Measurements from ENCODE around the gene NSUN5.
"Not testable (repeated sequence)": the region's sequence is repeated elsewhere in the genome, so short reads cannot be mapped to it uniquely, and the experiment has no call there.

The NSUN5 gene

DNA sequence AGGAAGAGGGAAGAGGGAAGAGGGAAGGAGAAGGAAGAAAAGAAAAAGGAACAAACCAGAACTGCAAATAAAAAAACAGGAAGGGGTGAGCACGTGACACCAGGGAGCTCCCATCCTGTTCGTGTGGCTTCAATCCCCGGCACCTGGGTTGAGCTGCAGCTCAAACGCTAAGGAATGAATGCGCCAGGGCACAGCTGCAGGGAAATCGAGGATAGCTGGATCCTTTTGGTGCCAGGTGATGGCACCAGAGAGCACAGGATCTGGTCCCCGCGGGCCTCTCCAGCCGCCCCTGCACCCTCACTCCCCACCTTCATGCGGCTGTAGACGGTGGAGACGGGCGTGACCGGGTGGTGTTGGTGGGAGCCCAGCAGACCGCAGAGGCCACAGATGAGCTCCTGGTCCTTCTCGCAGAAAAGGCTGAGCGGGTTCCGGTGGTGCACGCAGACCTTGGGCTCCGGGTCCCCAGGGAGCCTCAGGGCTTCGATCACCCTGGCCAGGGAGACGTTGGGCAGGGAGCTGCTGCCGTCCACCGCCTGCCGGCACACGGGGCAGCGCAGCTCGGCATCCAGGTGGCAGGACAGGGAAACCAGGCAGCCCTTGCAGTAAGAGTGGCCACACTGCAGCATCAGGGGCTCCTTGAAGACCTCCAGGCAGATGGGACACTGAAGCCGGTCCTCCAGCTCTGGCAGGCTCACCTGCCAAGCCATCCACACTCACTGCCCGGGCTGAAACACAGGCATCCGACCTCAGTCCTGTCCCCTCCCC lies 15.6 kb upstream of the NSUN5 start:
- DNase-seq = peak; percentile 60 to 71

DNA sequence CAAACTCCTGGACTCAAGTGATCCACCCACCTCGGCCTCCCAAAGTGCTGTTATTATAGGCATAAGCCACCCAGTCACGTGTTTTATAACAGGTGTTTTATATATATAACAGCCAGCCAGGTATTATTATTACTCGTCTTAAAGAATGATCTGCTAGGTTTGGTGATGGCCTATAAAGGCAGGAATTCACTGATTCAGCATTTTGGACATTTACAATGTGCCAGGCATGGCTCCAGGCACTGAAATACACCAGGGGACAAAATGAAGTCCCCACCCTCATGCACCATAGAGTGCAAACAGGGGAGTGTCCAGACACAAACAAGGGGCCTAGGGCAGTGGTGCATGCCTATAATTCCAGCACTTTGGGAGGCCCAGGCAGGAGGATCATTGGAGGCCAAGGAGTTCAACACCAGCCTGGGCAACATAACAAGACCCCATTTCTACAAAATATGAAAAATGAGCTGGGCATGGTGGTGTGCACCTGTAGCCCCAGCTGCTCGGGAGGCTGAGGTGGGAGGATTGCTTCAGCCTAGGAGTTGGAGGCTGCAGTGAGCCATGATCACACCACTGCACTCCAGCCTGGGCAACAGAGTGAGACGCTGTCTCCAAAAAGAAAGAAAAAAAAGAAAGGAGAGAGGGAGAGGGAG lies 14.9 kb upstream of the NSUN5 start:
- not testable (repeated sequence) for DNase-seq

DNA sequence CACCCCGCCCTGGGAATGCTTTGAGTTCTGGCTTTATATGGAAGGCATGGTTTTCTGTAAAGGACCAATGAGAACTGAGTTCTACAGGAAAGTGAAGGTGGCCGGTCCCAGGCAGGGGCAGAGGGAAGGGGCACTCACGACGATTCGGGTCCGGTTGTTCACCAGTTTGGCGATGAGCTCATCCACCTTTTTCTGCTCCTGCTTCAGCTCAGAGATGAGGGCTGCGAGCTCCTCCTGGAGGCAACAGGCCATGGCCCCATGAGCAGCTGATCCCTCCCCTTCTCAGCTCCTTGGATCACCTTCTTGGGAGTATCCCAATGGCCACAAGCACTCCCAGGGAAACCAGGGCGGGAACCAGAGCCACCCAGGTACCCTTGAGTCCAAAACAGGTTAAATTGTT lies 11.4 kb upstream of the NSUN5 start:
- not testable (repeated sequence) for DNase-seq

DNA sequence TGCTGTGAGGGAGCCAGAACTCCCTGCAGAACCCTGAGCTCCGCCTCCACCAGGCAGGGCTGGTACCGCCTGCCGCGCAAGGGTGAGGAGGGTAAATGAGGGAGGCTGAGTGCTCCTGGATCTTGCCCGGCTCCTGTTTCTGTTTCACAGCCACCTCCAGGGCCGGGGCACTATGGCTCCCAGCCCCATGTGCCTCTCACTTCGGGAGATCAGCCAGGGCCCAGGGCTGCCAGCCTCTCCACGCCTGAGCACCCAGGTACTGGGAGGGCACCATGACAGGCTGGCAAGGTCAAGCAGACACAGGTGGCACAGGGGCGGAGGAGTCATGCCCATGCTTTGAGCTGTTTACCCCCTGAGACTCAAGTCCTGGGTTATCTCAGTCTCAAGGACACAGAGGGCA lies 10.9 kb upstream of the NSUN5 start:
- DNase-seq = not testable (repeated sequence)

DNA sequence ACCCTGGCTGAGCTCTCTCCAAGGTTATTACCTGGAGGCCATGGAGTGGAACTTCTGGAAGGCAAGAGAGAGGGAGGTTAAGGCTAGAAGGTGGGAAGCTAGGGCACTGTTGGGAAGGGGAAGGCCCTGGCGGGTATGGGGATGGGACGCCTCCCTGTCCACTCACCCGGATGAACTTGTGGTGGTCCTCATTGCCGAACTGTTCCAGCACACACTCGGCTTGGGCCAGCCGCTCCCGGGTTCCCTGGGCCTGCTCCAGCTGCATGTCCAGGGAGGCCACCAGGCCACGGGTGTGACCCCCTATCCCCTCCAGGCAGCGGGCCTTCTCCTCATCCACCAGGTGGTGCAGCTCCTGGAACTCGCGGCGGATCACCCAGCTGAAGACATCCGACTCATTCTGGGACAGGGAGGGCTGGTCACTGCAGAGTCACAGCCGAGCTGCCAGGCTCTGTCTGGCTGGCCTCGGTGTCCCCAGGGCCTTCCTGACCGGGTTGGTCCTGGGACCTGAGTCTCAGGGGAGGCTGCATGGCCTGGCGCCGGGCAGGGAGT lies 10.1 kb upstream of the NSUN5 start:
- not testable (repeated sequence) for DNase-seq

DNA sequence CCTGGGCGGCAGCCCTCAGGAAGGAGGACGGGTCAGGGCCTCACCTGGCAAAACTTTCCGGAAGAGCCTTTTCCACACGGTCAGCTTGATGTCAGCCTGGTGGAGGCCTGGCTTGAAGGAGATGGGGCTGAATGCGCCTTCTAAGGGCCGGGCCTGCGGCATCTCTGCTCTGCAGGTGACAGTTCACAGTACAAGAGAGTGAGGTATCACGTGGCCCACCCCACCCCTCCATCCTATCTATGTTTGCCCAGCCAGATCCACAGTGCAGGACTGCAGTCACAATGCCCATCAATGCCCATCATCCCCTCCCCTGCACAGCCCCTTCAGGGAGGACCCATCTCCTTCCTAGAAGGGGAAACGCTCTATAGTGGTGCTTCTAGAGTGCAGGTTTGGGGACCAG lies 7.9 kb upstream of the NSUN5 start:
- DNase-seq = no peak

DNA sequence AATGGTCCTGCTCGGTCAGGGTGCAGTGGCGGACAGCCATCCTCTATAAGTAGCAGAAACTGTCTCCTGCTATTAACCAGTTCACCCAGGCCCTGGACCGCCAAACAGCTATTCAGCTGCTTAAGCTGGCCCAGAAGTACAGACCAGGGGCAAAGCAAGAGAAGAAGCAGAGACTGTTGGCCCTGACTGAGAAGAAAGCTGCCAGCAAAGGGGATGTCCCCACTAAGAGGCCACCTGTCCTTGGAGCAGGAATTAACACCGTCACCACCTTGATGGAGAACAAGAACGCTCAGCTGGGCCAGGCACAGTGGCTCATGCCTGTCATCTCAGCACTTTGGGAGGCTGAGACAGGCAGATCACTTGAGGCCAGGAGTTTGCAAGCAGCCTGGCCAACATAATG lies 5.6 kb upstream of the NSUN5 start:
- no peak for DNase-seq

DNA sequence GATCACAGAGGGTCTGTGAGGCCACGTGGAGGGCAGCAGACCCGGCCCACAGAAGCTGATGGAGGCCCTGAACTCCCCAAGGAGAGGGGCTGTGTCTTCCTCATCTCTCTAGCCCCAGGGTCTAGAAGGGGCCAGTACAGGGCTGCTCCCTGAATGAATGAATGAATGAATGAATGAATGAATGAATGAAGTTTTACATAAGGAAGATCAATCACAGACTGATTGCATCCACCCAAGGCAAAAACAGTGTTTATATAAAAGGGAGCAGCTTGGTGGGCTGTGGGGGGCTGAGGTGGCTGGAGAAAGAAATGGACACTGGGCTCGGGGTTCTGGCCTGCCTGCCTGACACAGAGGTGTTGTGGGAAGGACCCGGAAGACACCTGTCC lies 4.9 kb upstream of the NSUN5 start:
- no peak for DNase-seq

DNA sequence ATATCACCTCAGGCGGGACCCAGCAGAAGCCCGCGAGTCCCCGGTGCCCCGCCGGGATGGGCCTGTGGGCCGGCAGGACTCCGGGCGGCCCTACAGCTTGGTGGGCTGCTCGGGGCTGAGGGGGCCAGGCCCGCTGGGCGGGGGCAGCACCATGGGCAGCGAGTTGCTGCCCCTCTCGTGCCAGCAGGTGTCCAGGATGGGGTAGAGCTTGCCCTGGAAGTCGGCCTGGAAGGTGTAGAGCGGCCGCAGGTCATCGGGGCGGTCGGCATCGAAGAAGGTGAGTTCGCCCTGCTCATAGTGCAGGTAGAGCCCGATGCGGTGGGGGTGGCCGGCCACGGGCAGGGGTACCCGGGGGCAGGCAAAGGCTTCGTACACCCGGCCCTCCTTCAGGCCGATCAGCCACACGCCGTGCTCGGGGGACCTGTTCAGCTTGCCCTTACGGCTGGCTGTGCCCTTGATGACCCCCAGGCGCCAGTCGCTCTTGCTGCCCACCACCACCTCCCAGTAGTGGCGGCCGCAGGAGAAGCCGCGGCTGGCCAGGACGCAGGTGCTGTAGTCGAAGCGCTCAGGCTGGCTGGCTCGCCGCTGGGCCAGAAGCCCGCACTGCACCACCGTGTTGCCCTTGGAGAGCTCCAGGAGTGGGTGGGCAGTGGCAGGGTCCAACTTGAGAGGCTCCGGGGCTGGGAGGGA lies 4.3 kb upstream of the NSUN5 start:
- no peak for DNase-seq

DNA sequence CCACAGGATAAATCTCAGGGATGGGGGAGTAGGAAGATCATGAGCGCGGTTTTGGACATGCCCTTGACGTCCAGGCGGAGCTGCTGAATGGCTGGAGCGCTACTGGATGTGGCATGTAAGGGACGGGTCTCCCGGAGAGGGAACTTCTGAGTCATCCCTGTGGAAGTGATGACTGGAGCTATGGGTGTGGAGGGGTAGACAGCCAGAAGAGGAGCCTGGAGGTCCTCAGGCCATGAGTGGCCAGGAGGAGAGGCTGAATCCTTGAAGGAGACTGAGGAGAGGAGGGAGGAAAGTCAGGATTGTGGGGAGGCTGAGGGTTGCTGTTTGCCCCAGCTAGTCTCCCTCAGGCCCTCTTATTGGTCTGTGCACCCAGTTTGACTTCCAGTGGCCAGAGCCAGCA lies 2.8 kb upstream of the NSUN5 start:
- DNase-seq = not testable (repeated sequence)

DNA sequence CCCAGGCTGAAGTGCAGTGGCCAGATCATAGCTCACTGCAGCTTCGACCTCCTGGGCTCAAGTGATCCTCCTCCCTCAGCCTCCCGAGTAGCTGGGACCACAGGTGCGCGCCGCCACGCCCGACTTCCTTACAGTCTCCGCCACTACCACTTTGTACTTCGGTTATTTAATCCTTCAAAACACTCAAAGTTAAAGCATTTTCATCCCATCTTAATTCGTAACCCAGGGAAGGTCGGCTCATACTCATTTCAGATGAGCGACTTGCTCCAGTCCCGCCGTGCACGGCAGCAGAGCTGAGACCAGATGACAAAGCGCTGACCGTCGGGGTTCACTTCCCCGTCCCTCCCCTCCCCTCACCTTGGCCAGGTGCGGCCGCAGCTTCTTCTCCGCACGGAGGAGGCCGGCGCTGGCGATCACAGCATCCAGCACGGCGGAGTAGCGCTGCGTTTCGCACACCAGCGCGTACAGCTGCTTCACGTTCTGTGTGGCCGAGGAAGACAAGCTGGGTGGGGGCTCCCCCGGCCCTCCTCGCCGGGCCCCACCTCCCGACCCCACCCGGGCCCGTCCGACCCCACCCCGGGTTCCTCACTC lies 457 bp downstream of the NSUN5 start:
- no peak for DNase-seq

DNA sequence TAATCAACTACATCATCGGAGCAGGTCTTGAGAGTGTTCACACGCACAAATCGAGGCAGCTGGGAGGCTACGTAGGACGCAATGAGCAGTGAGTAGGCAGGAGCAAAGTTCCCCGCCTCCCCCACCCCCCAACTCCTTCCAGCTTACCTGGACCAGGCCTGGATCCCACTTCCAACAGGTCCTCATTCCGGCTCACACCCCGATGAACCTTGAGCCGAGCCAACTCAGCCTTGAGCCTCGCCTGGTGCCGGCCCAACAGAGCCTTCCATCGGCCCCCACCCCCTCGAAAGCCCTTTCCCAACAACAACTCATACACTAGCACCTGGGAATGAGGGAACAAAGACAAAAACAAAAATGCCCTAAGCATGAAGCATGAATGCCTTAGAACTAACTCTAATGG lies 1.2 kb downstream of the NSUN5 start:
- no peak for DNase-seq

DNA sequence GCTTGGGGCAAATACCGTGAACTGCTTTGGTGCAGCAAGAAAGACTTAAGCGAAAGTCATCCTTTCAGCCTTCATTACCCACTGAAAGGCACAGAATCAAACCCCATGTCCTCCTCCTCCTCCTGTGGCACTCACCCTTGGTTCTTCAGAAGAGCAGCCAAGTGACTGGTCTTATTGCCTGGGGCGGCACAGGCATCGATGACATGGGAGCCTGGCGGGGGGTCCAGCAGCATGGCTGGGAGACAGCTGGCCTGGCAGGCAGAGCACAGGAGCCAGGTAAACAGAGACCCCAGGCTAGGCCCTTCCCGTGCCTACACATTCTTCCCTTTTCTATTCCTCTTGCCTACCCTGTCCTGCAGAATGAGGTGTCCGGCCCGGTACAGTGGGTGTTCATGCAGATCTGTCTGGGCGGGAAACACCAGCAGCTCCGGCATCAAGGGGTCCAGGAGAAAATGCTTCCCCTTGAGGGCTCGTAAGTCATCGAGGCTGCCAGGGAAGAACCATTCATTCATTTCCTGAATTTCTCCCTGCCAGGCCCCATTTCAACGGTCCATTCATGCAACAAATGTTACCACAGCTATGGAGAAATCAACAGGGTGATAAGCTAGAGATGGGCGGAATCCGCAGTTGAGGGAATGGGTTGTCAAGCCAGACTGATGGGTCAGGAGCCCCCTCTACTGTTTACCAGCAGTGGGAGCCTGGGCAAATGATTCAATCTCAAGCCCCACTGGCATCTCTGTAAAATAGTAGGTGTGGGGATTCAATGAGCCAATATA lies 3.8 kb downstream of the NSUN5 start:
- not testable (repeated sequence) for DNase-seq

DNA sequence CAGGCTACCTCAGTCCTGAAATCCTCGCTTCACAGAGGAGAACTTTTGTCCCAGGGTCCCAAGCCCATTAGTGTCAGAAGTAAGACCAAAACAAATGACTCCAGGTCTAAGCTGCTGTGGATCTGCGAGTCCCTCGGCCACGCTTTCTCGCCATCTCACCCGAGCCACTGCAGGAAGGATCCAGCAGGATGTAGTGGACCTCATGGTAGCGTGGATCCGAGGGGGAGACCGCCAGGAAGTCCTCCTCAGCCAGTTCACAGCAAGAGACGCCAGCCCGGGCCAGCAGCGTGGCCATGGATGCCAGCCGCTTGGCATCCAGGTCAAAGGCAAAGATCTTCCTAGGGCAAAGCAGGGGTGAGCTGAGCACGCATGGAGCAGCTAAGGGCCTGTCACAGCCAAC lies 4.6 kb downstream of the NSUN5 start:
- DNase-seq = no peak

DNA sequence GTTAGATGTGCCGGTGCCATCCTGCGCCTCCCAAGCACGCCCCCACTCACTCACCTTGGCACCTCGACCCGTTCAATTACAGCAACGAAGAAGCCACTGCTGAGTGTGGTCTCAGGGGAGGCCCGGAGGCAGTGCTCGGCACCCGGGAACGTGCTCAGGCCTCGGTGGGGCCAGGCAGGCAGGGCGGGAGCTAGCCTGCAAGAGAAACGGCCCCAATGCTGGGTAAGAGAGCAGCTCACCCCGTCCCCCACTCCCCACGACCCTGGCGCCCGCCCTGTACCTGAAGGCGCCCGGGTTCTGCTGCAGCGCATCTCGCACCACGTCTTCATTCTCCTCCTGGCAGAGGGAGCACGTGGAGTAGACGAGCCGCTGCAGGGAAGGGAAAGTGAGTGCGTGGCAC lies 5.1 kb downstream of the NSUN5 start:
- no peak for DNase-seq

DNA sequence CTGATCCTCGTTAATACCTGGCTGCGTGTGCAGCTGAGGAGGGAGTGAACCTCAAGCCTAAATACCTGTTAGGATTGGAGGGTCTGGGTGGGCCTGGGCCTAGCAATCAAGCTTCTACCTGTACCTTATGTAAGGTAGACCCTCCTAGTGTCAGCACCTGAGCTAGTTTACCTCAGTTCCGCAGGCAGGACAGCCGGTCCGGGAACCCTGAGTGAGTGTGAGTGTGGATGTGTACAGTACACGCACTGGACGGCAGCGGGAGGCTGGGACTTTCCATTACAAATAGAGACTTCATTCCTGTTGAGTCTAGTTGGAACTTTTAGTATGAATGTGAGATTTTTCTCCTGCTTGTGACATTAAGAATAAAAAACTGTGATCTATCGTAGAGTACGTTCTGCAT lies 5.8 kb downstream of the NSUN5 start:
- not testable (repeated sequence) for DNase-seq

DNA sequence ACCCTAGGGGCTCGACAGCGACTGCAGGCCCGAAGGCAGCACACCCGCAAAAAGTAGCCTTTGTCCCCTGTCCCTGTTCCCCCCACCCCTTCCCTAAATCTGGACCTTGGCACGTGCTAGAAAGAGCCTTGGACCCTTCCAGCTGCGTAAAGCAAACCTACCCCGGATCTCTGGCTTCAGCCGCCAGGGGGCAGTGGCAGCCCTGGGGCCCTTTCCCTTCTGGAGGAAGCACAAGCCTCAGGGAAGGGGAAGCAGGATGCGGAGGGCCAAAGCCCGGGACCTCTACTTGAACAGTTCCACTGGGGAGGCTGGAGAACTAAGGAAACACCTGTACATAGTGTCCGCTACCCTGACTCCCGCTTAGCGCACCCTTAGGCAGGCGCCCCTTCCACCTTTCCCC lies 7.5 kb downstream of the NSUN5 start:
- DNase-seq = not testable (repeated sequence)

DNA sequence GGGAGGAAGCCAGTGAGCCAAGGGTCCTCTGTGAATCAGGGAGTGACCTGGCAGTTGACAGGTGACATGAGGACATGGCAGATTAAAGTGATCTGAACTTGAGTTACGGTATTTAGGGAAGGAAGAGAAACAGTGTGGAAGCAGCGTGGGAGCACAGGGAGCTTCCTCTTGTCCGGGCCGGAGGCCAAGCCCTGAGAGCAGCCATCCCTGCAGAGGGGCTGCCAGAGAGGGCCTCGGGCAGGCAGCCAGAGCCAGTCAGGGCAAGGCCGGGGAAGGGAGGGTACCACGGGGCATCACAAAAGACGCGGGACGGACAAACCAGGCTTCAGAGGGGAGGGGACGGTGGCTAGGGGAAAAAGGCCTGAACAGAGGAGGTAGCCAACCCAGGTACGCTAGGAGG lies 8.8 kb downstream of the NSUN5 start:
- not testable (repeated sequence) for DNase-seq

DNA sequence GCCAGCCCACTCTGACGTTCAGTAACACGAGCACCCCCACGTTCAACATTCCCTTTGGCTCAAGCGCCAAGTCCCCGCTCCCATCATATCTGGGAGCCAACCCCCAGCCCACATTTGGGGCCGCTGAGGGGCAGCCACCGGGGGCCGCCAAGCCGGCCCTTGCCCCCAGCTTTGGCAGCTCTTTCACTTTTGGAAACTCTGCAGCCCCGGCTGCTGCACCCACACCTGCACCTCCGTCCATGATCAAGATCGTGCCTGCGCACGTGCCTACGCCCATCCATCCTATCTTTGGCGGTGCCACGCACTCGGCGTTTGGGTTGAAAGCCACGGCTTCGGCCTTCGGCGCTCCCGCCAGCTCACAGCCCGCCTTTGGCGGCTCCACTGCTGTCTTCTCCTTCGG lies 10.9 kb downstream of the NSUN5 start:
- DNase-seq = not testable (repeated sequence)

DNA sequence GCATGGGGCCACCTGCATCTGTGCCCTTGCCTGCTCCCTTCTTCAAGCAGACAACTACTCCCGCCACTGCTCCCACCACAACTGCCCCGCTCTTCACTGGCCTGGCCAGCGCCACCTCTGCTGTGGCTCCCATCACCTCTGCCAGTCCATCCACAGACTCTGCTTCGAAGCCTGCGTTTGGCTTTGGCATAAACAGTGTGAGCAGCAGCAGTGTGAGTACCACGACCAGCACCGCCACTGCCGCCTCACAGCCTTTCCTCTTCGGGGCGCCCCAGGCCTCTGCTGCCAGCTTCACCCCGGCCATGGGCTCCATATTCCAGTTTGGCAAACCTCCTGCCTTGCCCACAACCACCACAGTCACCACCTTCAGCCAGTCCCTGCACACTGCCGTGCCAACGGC lies 11.4 kb downstream of the NSUN5 start:
- not testable (repeated sequence) for DNase-seq

DNA sequence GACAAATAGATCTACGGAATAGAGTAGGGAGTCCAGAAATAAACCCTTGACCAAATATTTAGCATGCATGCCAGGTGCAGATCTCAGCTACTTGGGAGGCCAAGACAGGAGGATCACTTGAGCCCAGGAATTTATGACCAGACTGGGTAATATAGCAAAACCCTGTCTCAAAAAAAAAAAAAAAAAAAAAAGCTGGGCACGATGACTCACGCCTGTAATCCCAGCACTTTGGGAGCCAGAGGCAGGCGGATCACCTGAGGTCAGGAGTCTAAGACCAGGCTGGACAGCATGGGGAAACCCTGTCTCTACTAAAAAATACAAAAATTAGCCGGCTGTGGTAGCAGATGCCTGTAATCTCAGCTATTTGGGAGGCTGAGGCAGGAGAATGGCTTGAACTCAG lies 31.4 kb downstream of the NSUN5 start:
- DNase-seq = not testable (repeated sequence)

DNA sequence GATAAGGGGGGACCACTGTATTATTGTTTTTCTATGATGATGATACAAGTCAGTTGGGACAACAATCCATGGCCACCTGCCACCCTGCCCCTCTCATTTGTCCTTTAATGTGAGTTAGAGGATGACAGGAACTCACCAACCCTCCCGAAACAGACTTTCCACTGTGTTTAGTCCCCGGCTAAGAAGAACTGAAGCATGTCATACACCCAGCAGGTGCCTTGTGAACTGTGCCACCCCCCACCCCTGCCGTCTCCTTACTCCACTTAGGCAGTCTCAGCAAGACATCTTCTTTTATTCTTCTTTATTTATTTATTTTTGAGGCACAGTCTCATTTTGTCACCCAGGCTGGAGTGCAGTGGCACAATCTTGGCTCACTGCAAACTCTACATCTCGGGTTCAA lies 40.8 kb downstream of the NSUN5 start:
- not testable (repeated sequence) for DNase-seq

Data from activated T-cell treated with anti-CD3 and anti-CD28 coated beads, Interleukin-2, amount 50 U/mL, for 48 hours (primary cell).